SK-N-SH (cell line): ENCODE data around the gene MYCL. TPM values are rescaled to one million over a fixed set of nuclear protein-coding genes. Genes with fewer than 3 reads are reported as not detected.

Experiments
- CTCF ChIA-PET: fragments of 300-600, 350-600 bp; formaldehyde crosslinking; extraction: SDS; loops from one replicate; lab custom pipeline; 2021; lab: Yijun Ruan, JAX
- POLR2A ChIA-PET: fragments of 350-600 bp; sonication (Branson Sonifier 250); formaldehyde crosslinking; extraction: SDS; loops from one replicate; lab custom pipeline; 2020; ENCODE audit warnings: antibody characterized with exemption, inconsistent platforms; lab: Yijun Ruan, JAX
- DNase-seq: peaks from one replicate; pipeline ENCODE4 v3.0.0; 2012
- H2AFZ ChIP-seq: fragments of 200-600 bp; sonication (generic); 2 replicates; pipeline ENCODE4 v1.8.1; 2016; ENCODE audit warnings: antibody characterized with exemption, mild to moderate bottlenecking, low read depth
- H3F3A ChIP-seq: fragments of 200-600 bp; sonication (generic); replicated peaks from 2 replicates; pipeline ENCODE3; 2016; ENCODE audit warnings: antibody characterized with exemption, mild to moderate bottlenecking; ENCODE audit not compliant: insufficient read depth
- H3K27ac ChIP-seq, 2 experiments: fragments of 200-500 bp in 1 of 2; fragments of 200-600 bp in 1 of 2; sonication (Bioruptor generic) in 1 of 2; sonication (generic), shearing (Covaris generic) in 1 of 2; 2 replicates each; pipeline versions ENCODE4 v1.5.1 to v1.6.1; 2014 to 2016; ENCODE audit warnings: low read depth in 2 of 2, inconsistent platforms in 1 of 2, low read length in 1 of 2, mild to moderate bottlenecking in 1 of 2, mixed read lengths in 1 of 2
- H3K27me3 ChIP-seq: fragments of 200-600 bp; sonication (generic), shearing (Covaris generic); 2 replicates; pipeline ENCODE4 v1.6.1; 2016; ENCODE audit warnings: mixed run types; ENCODE audit not compliant: insufficient read depth
- H3K36me3 ChIP-seq, 2 experiments: fragments of 200-500 bp in 1 of 2; fragments of 200-600 bp in 1 of 2; sonication (Bioruptor generic) in 1 of 2; sonication (generic) in 1 of 2; replicated peaks in 1 of 2; 2 replicates each; pipeline versions ENCODE3 to v1.5.1; 2014 to 2016; ENCODE audit warnings: low read length in 1 of 2, mild to moderate bottlenecking in 1 of 2; ENCODE audit not compliant: insufficient read depth in 2 of 2, control insufficient read depth in 1 of 2
- H3K4me1 ChIP-seq, 2 experiments: fragments of 200-500 bp in 1 of 2; fragments of 200-600 bp in 1 of 2; sonication (Bioruptor generic) in 1 of 2; sonication (generic), shearing (Covaris generic) in 1 of 2; 2 replicates each; pipeline versions ENCODE4 v1.5.1 to v1.6.1; 2014 to 2016; ENCODE audit warnings: low read depth in 1 of 2, low read length in 1 of 2, mixed run types in 1 of 2; ENCODE audit not compliant: insufficient read depth in 2 of 2, control insufficient read depth in 1 of 2
- H3K4me2 ChIP-seq: fragments of 200-600 bp; sonication (generic), shearing (Covaris generic); 2 replicates; pipeline ENCODE4 v1.6.1; 2017; ENCODE audit warnings: mixed run types
- H3K4me3 ChIP-seq, 2 experiments: fragments of 200-500 bp in 1 of 2; fragments of 200-600 bp in 1 of 2; sonication (Bioruptor generic) in 1 of 2; sonication (generic), shearing (Covaris generic) in 1 of 2; 2 replicates each; pipeline versions ENCODE4 v1.5.1 to v1.8.1; 2014 to 2016; ENCODE audit warnings: low read depth in 2 of 2, inconsistent platforms in 1 of 2, low read length in 1 of 2, mild to moderate bottlenecking in 1 of 2, mixed read lengths in 1 of 2, moderate library complexity in 1 of 2
- H3K79me2 ChIP-seq: fragments of 200-600 bp; sonication (generic); 2 replicates; pipeline ENCODE4 v1.8.1; 2017; ENCODE audit warnings: mild to moderate bottlenecking; ENCODE audit not compliant: insufficient read depth
- H3K9ac ChIP-seq: fragments of 200-600 bp; sonication (generic); 2 replicates; pipeline ENCODE4 v1.6.1; 2017; ENCODE audit warnings: mixed run types
- H3K9me2 ChIP-seq: fragments of 200-600 bp; sonication (generic); 2 replicates; pipeline ENCODE4 v1.6.1; 2017; ENCODE audit warnings: mixed run types
- H3K9me3 ChIP-seq: fragments of 200-600 bp; sonication (generic); 2 replicates; pipeline ENCODE4 v1.6.1; 2017; ENCODE audit warnings: mixed run types, mild to moderate bottlenecking, moderate library complexity
- H4K20me1 ChIP-seq: fragments of 200-600 bp; sonication (generic); 2 replicates; pipeline ENCODE4 v1.6.1; 2017; ENCODE audit warnings: mild to moderate bottlenecking, mixed run types; ENCODE audit not compliant: insufficient read depth
- CHD2 ChIP-seq: fragments of 150-350 bp; IDR thresholded peaks from 2 replicates; pipeline ENCODE4 v1.6.1; 2018; ENCODE audit warnings: low read length; ENCODE audit not compliant: partially characterized antibody
- CTCF ChIP-seq: fragments of 200-600 bp; sonication (generic); IDR thresholded peaks from 2 replicates; pipeline ENCODE4 v1.6.1; 2017; ENCODE audit warnings: antibody characterized with exemption, mild to moderate bottlenecking, moderate library complexity
- ELF1 ChIP-seq: IDR thresholded peaks from 2 replicates; pipeline ENCODE4 v1.4.0; 2012
- EP300 ChIP-seq, 2 experiments: IDR thresholded peaks; 2 replicates each; pipeline versions ENCODE4 v1.4.0 to v1.6.1; 2012; ENCODE audit warnings: borderline replicate concordance in 1 of 2, low read depth in 1 of 2, low read length in 1 of 2
- GABPA ChIP-seq: IDR thresholded peaks from 2 replicates; pipeline ENCODE4 v1.4.0; 2012; ENCODE audit warnings: low read depth, mild to moderate bottlenecking
- IRF3 ChIP-seq: fragments of 150-350 bp; IDR thresholded peaks from 2 replicates; pipeline ENCODE4 v1.6.1; 2016; ENCODE audit warnings: mild to moderate bottlenecking, low read depth, low read length
- MAX ChIP-seq: IDR thresholded peaks from 2 replicates; pipeline ENCODE4 v1.4.0; 2012; ENCODE audit warnings: low read depth
- SIN3A ChIP-seq: IDR thresholded peaks from 2 replicates; pipeline ENCODE4 v1.6.1; 2012; ENCODE audit warnings: low read depth, mild to moderate bottlenecking, low read length, moderate library complexity, borderline replicate concordance
- TCF12 ChIP-seq: IDR thresholded peaks from 2 replicates; pipeline ENCODE4 v1.4.0; 2012
- WGBS: methylation state at CpG from one replicate; pipeline ENCODE4 v1.1.6; 2017; ENCODE audit warnings: low lambda C conversion rate; 5-methylcytosine and 5-hydroxymethylcytosine counted together
- polyA plus RNA-seq, 3 experiments: library from polyadenylated mRNA; depleted of rRNA; stranded (reverse); fragments of >200 nt; gene quantifications; 2 replicates each; pipeline ENCODE4 v1.2.3, GENCODE V29; 2012
- TF ChIP-seq, protein P1 (sequence below): IDR thresholded peaks from 2 replicates; pipeline ENCODE4 v1.4.0; 2012; ENCODE audit warnings: low read depth, borderline replicate concordance

Gene MYCL
- polyA plus RNA-seq, 1 of the 3 experiments (the other 2 are of a cell fraction): 0.48 TPM

- ChIA-PET CTCF (interaction anchor here (0.6 to 7.1 kb wide), 52 partner anchors 9 to 526 kb away, joined by 3 to 126 read pairs (median 5); partner anchors contain the start of gene TRIT1), POLR2A (interaction anchor here (0.7 to 1.3 kb wide), 2 partner anchors 113 to 163 kb away, joined by 3 read pairs; partner anchors contain the start of gene PPIE)
- Histone ChIP-seq H3K27ac (no peak overlapping the region), H3K4me2 (peak overlapping the region; percentile 97), H3F3A (no peaks in the 10 kb centered on the region), H3K27me3 (peaks cover 24% of the 10 kb centered on the region; the same call in 1 of the 2 replicates), H3K4me3 (peak overlapping the region; percentile 71 to 81), H2AFZ (peak overlapping the region; percentile 93; the same call in 1 of the 2 replicates), H4K20me1 (no peaks in the 10 kb centered on the region), H3K36me3 (no peaks in the 10 kb centered on the region), H3K9me2 (no peaks in the 10 kb centered on the region), H3K4me1 (peaks cover 0 to 24% of the 10 kb centered on the region in 2 experiments; a peak in 1 of 4 replicates), H3K79me2 (no peaks in the 10 kb centered on the region), H3K9ac (no peak overlapping the region; the same call in 1 of the 2 replicates), H3K9me3 (no peaks in the 10 kb centered on the region)
- DNase-seq: peak; percentile 38
- WGBS: 19% methylated on average over 13 of the region's 13 CpGs
- no peak for TF ChIP-seq GABPA
- TF ChIP-seq IRF3: no peak
- TF ChIP-seq CTCF: 0 out of 2 replicates have a peak, but pooled peaks have one; percentile 3
- TF ChIP-seq, all 33 proteins: peak for 1
Measured at GRCh38 chr1:39902460-39902807, 717 bp upstream of the MYCL start.

DNA sequence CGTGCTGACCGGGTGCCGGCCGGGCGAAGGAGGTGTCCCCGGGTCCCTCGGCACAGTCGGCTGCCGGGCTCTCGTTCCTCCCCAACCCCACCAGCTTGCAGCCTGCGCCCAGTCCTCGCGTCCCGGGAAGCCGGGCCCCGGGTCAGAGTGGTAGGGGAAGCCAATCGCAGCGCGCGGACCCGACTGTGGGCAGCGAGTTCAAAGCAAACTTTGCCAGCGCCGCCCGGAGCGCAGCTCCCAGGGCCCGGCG lies 328 bp downstream of the MYCL start:
- peak overlapping the region; percentile 85; the same call in 1 of the 2 replicates for H2AFZ ChIP-seq
- peaks cover 0 to 24% of the 10 kb centered on the region in 2 experiments; a peak in 1 of 4 replicates for H3K4me1 ChIP-seq
- 2% methylated on average over 10 of the region's 28 CpGs for WGBS
- H3K4me3 ChIP-seq: peak overlapping the region; percentile 71 to 81
- H3K79me2 ChIP-seq: no peaks in the 10 kb centered on the region
- ChIA-PET POLR2A (interaction anchor here (1.3 to 1.6 kb wide), 2 partner anchors 18 to 162 kb away, joined by 3 to 6 read pairs; partner anchors contain the start of genes PPIE and TRIT1), CTCF (interaction anchor here (0.8 to 7.1 kb wide), 36 partner anchors 8 to 251 kb away, joined by 3 to 126 read pairs (median 7); partner anchors contain the start of gene TRIT1)
- DNase-seq: peak; percentile 84
- H3K27me3 ChIP-seq: peaks cover 24% of the 10 kb centered on the region; the same call in 1 of the 2 replicates
- no peaks in the 10 kb centered on the region for H3F3A ChIP-seq
- H3K9me3 ChIP-seq: no peaks in the 10 kb centered on the region
- peak overlapping the region; percentile 36; the same call in 1 of the 2 replicates for H3K9ac ChIP-seq
- H4K20me1 ChIP-seq: no peaks in the 10 kb centered on the region
- no peaks in the 10 kb centered on the region for H3K36me3 ChIP-seq
- peak overlapping the region in 1 of 2 experiments; percentile 18; a peak in 1 of 4 replicates for H3K27ac ChIP-seq
- peak overlapping the region; percentile 99 for H3K4me2 ChIP-seq
- TF ChIP-seq CHD2 (no peak), SIN3A (0 out of 2 replicates have a peak, but pooled peaks have one; percentile 35), TCF12 (no peak), ELF1 (no peak), EP300 (IDR thresholded peaks at IDR 0.05; ENCODE audit: borderline replicate concordance in 1 of 2, low read depth in 1 of 2, low read length in 1 of 2) (no peak), MAX (0 out of 2 replicates have a peak, but pooled peaks have one; percentile 17)
- TF ChIP-seq, protein P1, sequence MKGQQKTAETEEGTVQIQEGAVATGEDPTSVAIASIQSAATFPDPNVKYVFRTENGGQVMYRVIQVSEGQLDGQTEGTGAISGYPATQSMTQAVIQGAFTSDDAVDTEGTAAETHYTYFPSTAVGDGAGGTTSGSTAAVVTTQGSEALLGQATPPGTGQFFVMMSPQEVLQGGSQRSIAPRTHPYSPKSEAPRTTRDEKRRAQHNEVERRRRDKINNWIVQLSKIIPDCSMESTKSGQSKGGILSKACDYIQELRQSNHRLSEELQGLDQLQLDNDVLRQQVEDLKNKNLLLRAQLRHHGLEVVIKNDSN: no peak
- TF ChIP-seq, all 33 proteins: peak for 2
- no peaks in the 10 kb centered on the region for H3K9me2 ChIP-seq
